Measurements from ENCODE around the gene CCDC33.

Gene CCDC33

DNA sequence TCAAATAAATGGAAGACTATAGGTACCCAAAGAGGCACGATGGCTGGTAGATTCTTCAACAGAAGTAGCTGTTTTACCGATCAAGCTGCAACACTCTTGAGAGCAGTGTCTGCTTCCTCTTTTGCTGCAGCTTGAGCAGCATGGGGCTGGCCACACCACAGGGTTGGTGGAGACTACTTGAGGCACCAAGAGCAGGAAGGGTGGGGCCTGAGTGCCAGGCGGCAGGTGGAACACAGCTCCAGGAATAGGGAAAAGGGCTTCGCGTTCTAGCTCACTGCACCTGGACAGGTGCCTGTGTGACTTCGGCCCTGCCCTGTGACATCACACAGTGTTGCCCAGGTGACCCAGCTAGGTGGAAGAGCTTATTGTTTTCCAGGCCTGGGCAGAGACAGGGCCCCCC lies at the start of gene CCDC33:
Gene CCDC33, plus strand, starts transcription at position 365 of the 400 bp plus-strand sequence. CDS start 394 bp downstream, outside the sequence.
- H3K27ac ChIP-seq, result no peak within 1 kb of the TSS
- TF ChIP-seq, protein P1, sequence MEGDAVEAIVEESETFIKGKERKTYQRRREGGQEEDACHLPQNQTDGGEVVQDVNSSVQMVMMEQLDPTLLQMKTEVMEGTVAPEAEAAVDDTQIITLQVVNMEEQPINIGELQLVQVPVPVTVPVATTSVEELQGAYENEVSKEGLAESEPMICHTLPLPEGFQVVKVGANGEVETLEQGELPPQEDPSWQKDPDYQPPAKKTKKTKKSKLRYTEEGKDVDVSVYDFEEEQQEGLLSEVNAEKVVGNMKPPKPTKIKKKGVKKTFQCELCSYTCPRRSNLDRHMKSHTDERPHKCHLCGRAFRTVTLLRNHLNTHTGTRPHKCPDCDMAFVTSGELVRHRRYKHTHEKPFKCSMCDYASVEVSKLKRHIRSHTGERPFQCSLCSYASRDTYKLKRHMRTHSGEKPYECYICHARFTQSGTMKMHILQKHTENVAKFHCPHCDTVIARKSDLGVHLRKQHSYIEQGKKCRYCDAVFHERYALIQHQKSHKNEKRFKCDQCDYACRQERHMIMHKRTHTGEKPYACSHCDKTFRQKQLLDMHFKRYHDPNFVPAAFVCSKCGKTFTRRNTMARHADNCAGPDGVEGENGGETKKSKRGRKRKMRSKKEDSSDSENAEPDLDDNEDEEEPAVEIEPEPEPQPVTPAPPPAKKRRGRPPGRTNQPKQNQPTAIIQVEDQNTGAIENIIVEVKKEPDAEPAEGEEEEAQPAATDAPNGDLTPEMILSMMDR (IDR thresholded peaks at IDR 0.05), result no peak
- no peak for TF ChIP-seq ZFX (IDR thresholded peaks at IDR 0.05; ENCODE audit: borderline replicate concordance)

DNA sequence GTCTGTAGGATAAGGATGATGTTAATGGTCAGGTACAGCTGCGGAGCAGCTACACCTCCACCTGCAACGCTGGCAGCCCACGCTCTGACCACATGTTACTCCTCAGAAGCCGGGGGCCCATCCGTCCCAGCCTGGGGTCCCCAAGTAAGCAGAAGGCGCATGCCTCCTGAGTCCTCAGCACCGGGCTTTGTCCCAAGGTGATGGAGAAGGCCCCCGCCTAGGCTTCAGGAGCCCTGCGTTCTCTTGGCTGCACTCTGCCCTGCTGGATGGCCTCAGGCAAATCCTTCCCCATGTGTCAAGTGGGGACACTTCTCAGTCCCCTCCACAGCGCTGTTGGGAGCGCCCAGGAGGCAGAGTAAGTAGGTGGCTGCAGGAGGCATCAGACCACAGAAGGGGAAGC lies 47.9 kb upstream of the CCDC33 start:
- no peak overlapping the region for H3K27ac ChIP-seq
- no peak for TF ChIP-seq ZFX (IDR thresholded peaks at IDR 0.05; ENCODE audit: borderline replicate concordance)
- TF ChIP-seq, protein P1 (IDR thresholded peaks at IDR 0.05), result no peak

DNA sequence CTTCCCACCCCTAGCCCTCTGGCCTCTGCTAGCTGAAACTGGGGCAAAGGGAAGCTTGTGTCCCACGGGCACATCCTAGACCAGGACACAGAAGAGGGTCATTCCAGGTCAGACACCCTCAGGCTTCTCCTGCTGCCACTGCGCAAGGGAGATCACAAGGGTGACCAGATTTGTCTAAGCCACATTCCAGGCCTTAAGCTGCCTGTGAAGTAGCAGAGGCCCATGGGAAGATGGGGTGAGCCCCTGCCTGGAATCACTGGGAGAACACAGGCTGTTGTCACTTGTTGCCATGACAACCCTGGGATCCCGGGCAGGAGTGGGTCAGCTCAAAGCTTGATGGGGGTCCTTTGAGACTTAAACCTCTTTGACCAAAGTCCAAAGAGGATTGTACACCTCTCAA lies 44.3 kb upstream of the CCDC33 start:
- no peak overlapping the region for H3K27ac ChIP-seq
- TF ChIP-seq ZFX (IDR thresholded peaks at IDR 0.05; ENCODE audit: borderline replicate concordance), result no peak
- TF ChIP-seq, protein P1 (IDR thresholded peaks at IDR 0.05), result no peak

DNA sequence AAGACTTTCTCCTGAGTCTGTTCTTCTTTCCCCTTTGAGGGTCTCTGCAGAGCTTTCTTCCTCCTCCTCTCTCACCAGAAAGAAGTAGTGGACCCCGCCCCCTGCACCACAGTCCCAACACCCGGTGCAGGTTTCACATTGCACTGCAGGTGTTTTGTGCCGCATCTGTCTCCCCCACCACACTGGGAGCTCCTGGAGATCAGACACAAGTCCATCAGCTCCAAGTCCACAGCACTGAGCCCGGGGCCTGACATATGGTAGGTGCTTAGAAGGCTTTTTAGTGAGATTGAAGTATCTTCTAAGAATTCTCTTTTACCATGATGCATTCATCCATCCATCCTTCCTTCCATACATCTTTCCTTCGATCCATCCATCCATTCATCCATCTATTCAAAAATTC lies 43.4 kb upstream of the CCDC33 start:
- no peak overlapping the region for H3K27ac ChIP-seq
- TF ChIP-seq, protein P1 (IDR thresholded peaks at IDR 0.05), result no peak
- no peak for TF ChIP-seq ZFX (IDR thresholded peaks at IDR 0.05; ENCODE audit: borderline replicate concordance)

DNA sequence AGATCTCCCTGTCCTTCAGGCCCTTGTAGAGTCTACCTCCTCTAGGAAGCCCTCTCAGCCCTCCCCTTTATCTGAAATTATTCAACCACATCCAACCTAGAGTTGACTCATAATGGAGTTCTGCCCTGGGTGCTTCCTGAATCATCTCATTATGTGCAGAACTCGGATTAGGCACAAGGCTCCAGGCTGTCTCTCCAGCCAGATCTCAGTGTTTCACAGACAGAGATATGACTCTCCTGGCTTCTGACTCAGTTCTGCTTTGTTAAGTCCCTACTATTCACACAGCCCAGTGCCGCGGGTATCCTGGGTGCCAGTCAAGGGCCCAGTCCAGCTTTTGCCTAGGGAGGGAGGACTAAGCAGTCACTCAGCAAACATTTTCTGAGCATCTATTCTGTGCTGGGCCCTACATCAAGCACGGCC lies 42.8 kb upstream of the CCDC33 start:
- H3K27ac ChIP-seq, result no peak overlapping the region
- TF ChIP-seq, protein P1 (IDR thresholded peaks at IDR 0.05), result no peak
- TF ChIP-seq ZFX (IDR thresholded peaks at IDR 0.05; ENCODE audit: borderline replicate concordance), result no peak

DNA sequence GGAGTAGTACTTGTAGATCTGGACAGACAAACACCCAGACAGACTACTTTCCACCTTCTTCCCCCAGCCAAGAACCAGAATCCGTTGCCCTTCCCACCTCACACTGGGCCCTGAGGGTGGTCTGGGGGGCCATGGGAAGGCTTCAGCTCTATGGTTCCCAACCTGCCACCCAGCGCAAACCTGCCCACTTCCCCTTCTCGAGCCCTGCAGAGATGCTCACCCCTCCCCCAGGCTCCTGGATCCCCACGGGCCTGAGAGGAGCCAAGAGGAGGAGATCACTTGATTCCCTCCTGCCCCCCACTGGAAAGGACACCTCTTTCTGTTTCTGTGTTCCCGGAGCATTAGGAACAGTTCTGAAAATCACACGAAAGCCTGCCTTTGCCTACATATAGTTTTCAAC lies 42.2 kb upstream of the CCDC33 start:
- no peak overlapping the region for H3K27ac ChIP-seq
- TF ChIP-seq ZFX (IDR thresholded peaks at IDR 0.05; ENCODE audit: borderline replicate concordance), result no peak
- TF ChIP-seq, protein P1 (IDR thresholded peaks at IDR 0.05), result no peak

DNA sequence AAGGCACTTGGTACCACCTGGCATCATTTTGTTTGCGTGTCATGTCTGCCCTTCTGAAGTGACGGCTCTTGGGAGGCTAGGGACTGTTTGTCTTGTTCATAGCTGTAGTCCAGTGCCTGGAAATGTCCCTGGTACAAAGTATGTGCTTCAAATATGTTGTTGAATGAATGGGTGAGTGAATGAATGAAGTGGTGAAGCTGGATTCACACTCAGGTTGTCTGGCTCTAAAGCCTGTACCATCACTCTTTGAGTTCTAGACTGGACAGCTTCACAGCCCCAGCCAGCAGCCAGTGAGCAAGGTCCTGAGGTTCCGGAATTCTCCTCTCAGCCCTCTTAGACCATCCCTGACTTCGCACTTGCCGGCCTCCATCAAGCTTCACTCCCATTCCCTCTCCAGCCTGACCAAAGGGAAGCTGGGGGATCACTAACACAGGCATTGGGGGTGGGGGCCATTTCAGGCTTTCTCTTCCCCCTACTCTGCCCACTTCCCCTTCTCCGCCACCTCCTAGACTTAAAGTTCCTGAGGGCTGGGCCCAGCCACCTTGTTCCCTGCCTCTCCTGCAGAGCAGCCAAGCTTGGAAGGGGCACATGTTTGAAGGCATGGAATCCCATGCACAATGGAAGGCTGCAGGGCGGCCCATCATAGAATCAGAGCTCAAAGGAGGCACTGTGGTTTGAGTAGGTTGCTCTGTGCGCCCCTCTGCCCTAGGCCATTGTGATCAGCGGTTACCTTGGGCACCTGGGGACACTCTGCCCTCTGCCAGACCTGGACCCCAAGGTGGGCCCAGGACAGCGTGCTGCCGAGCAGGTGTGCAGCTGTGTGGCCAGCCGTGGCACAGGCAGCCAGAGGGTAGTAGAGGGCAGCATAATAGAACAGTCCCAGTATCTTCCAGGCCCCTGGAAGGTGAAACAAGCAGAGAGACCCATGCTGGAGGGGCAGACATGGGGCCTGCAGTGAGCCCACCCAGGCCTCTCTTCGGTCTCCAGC lies 41.3 kb upstream of the CCDC33 start:
- no peak overlapping the region for H3K27ac ChIP-seq
- no peak for TF ChIP-seq ZFX (IDR thresholded peaks at IDR 0.05; ENCODE audit: borderline replicate concordance)
- TF ChIP-seq, protein P1 (IDR thresholded peaks at IDR 0.05), result no peak
